ENCODE results near the gene EPM2A. TPM values are rescaled to one million over a fixed set of nuclear protein-coding genes. Genes with fewer than 3 reads are reported as not detected.

Gene EPM2A
- total and polyA plus RNA-seq, 2 donors (not counting 3 experiments of a cell fraction or from before 2014, with no cell fraction given), result 3.1 to 4.8 TPM

DNA sequence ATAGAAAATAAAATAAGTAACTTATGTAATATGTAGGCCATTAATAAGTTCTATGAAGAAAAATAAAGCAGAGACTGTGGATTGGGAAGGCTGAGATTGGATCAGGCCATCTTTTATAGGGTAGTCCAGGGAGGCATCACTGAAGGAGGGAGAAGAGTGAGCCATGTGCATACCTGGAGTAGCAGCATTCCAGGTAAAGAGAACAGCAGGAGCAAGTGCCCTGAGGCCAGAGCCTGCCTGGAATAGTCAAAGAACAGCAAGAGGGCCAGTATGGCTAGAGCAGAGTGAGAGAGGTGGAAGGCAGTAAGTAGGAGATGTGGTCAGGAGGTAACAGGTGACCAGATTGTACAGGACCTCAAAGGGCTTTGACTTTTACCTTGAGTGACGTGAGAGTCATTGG lies 112.1 kb downstream of the EPM2A start:
- Histone ChIP-seq H3K36me3 (ENCODE audit: control insufficient read depth in 2 of 2, extremely low read depth in 1 of 2, insufficient read depth in 2 of 2, low read length in 2 of 2) (no peaks in the 10 kb centered on the region), H2AFZ (ENCODE audit: low read depth, low read length) (no peak overlapping the region), H3K9me1 (replicated peaks; ENCODE audit: control insufficient read depth, extremely low read depth, insufficient read depth, low read length) (no peaks in the 10 kb centered on the region), H3K9ac (replicated peaks; ENCODE audit: extremely low read depth, insufficient read depth, low read length) (no peak overlapping the region), H3K9me3 (replicated peaks; ENCODE audit: control insufficient read depth, insufficient read depth, low read length) (no peaks in the 10 kb centered on the region), H3K4me3 (replicated peaks in 1 of 3; ENCODE audit: insufficient read depth in 1 of 3, low read depth in 1 of 3, low read length in 3 of 3) (no peak overlapping the region), H3K4me2 (ENCODE audit: insufficient read depth, low read length) (no peak overlapping the region), H3K27me3 (ENCODE audit: control insufficient read depth in 2 of 2, insufficient read depth in 2 of 2, low read length in 2 of 2) (no peaks in the 10 kb centered on the region), H3K79me2 (ENCODE audit: control insufficient read depth, insufficient read depth, low read length) (no peaks in the 10 kb centered on the region), H4K20me1 (replicated peaks; ENCODE audit: control insufficient read depth, extremely low read depth, insufficient read depth, low read length) (no peaks in the 10 kb centered on the region), H3K27ac (ENCODE audit: insufficient read depth, low read depth, low read length) (no peak overlapping the region), H3K4me1 (ENCODE audit: control insufficient read depth, extremely low read depth, insufficient read depth, low read length) (no peaks in the 10 kb centered on the region)
- intact Hi-C loops (cut with micrococcal nuclease), result no loop called here
- DNase-seq (ENCODE audit: low read depth, low spot score) (no peak), FAIRE-seq (no peak)
- no peak for TF ChIP-seq GATA2 (IDR thresholded peaks at IDR 0.05; ENCODE audit: insufficient read depth, insufficient read length, low read depth, low read length)
- TF ChIP-seq, protein P1, sequence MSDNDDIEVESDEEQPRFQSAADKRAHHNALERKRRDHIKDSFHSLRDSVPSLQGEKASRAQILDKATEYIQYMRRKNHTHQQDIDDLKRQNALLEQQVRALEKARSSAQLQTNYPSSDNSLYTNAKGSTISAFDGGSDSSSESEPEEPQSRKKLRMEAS (IDR thresholded peaks at IDR 0.05; ENCODE audit: insufficient read depth, insufficient read length), result no peak
- no peak for TF ChIP-seq MYC (IDR thresholded peaks at IDR 0.05; ENCODE audit: low read depth, low read length)
- TF ChIP-seq JUN (IDR thresholded peaks at IDR 0.05; ENCODE audit: borderline replicate concordance, insufficient read depth, insufficient read length, low read depth), result no peak
- TF ChIP-seq FOS (IDR thresholded peaks at IDR 0.05; ENCODE audit: borderline replicate concordance, insufficient read depth, low read length), result no peak
- no peak for TF ChIP-seq POLR2AphosphoS5 (IDR thresholded peaks at IDR 0.05; ENCODE audit: insufficient read depth, low read depth, low read length)
- TF ChIP-seq, protein P2, sequence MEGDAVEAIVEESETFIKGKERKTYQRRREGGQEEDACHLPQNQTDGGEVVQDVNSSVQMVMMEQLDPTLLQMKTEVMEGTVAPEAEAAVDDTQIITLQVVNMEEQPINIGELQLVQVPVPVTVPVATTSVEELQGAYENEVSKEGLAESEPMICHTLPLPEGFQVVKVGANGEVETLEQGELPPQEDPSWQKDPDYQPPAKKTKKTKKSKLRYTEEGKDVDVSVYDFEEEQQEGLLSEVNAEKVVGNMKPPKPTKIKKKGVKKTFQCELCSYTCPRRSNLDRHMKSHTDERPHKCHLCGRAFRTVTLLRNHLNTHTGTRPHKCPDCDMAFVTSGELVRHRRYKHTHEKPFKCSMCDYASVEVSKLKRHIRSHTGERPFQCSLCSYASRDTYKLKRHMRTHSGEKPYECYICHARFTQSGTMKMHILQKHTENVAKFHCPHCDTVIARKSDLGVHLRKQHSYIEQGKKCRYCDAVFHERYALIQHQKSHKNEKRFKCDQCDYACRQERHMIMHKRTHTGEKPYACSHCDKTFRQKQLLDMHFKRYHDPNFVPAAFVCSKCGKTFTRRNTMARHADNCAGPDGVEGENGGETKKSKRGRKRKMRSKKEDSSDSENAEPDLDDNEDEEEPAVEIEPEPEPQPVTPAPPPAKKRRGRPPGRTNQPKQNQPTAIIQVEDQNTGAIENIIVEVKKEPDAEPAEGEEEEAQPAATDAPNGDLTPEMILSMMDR (IDR thresholded peaks at IDR 0.05; ENCODE audit: extremely low read depth in 1 of 2, insufficient read depth in 1 of 2, low read depth in 1 of 2, low read length in 2 of 2), result no peak
- TF ChIP-seq POLR2A (IDR thresholded peaks at IDR 0.05; ENCODE audit: low read depth, low read length), result no peak
- TF ChIP-seq EZH2 (IDR thresholded peaks at IDR 0.05; ENCODE audit: borderline replicate concordance, low read depth, low read length, severe bottlenecking), result no peak
- dilution Hi-C loops (cut with MboI; ENCODE audit: extremely low pct_ligation_motif_present, low sequenced_read_pairs), result no loop called here
- BruUV-seq (replicated peaks), result no TSS peak
- ChIA-PET POLR2A (no interaction called here), CTCF (interaction anchor here (0.8 to 2.3 kb wide), 3 partner anchors 9 to 11 kb away, joined by 3 to 15 read pairs (median 3); no protein-coding TSS in a partner anchor)
